Stimulated activated CD8-positive, alpha-beta memory T cell treated with anti-CD3 and anti-CD28 coated beads, Interleukin-7, amount 100 ng/mL, for 24 hours (primary cell): ENCODE results near the gene LRPAP1.
A peak's percentile ranks its signal among the peaks of the same experiment; 100 is the strongest.

Experiments
- DNase-seq: peaks from one replicate; pipeline ENCODE4 v3.0.0-alpha.2; 2020; ENCODE audit warnings: low read depth

The LRPAP1 gene

GRCh38 chr4:3485011-3485791, 47.0 kb downstream of the LRPAP1 start:
- no peak for DNase-seq

GRCh38 chr4:3484057-3484973, 47.9 kb downstream of the LRPAP1 start:
- no peak for DNase-seq

- no peak for DNase-seq
Observed at GRCh38 chr4:3483471-3483921, 48.7 kb downstream of the LRPAP1 start.

- DNase-seq: no peak
Observed at GRCh38 chr4:3482707-3483106, 49.5 kb downstream of the LRPAP1 start.

- DNase-seq: no peak
Observed at GRCh38 chr4:3481783-3482393, 50.3 kb downstream of the LRPAP1 start.

- DNase-seq: no peak
Observed at GRCh38 chr4:3481113-3481531, 51.1 kb downstream of the LRPAP1 start.

GRCh38 chr4:3480528-3481112, 51.6 kb downstream of the LRPAP1 start:
- DNase-seq: peak; percentile 60

GRCh38 chr4:3479358-3480101, 52.7 kb downstream of the LRPAP1 start:
- no peak for DNase-seq

- DNase-seq: no peak
Observed at GRCh38 chr4:3478446-3479357, 53.5 kb downstream of the LRPAP1 start.

GRCh38 chr4:3477750-3478430, 54.3 kb downstream of the LRPAP1 start:
- DNase-seq: no peak

- no peak for DNase-seq
Observed at GRCh38 chr4:3476936-3477749, 55.1 kb downstream of the LRPAP1 start.

GRCh38 chr4:3476341-3476747, 55.9 kb downstream of the LRPAP1 start:
- no peak for DNase-seq

- DNase-seq: no peak
Observed at GRCh38 chr4:3475713-3476260, 56.4 kb downstream of the LRPAP1 start.

GRCh38 chr4:3475041-3475712, 57.0 kb downstream of the LRPAP1 start:
- DNase-seq: no peak

GRCh38 chr4:3473996-3474765, 58.0 kb downstream of the LRPAP1 start:
- no peak for DNase-seq

GRCh38 chr4:3473181-3473950, 58.9 kb downstream of the LRPAP1 start:
- DNase-seq: no peak
